PC-3 (cell line): Measurements from ENCODE around the gene SNX9. TPM values are rescaled to one million over a fixed set of nuclear protein-coding genes. Genes with fewer than 3 reads are reported as not detected.

Source experiments
- ATAC-seq: fragments of 200-7000 bp; cut with Tn5 transposase; 2 replicates; pipeline ENCODE4 v1.9.1; 2020; ENCODE audit warnings: mild to moderate bottlenecking, moderate library complexity
- BruUV-seq: library from RNA; stranded (reverse); fragments of 400-500 nt; replicated peaks from 2 replicates; lab custom pipeline; 2021; lab: Mats Ljungman, UMichigan
- CTCF ChIA-PET: fragments of 300-600 bp; sonication (Branson Sonifier 250); formaldehyde crosslinking; loops from one replicate; lab custom pipeline; 2022; ENCODE audit warnings: antibody characterized with exemption; lab: Charles Lee
- POLR2A ChIA-PET: fragments of 300-600 bp; sonication (Branson Sonifier 250); formaldehyde crosslinking; loops from one replicate; lab custom pipeline; 2022; ENCODE audit warnings: antibody characterized with exemption; ENCODE audit not compliant: unreplicated experiment; lab: Charles Lee
- DNase-seq: peaks from one replicate; pipeline ENCODE4 v3.0.0-alpha.2; 2015
- H2AFZ ChIP-seq: fragments of 300-600 bp; sonication (generic); 2 replicates; pipeline ENCODE4 v1.6.0; 2016; ENCODE audit warnings: antibody characterized with exemption, low read length
- H3F3A ChIP-seq: fragments of 300-600 bp; sonication (generic); one replicate; pipeline ENCODE4 v1.6.0; 2017; ENCODE audit warnings: antibody characterized with exemption, low read length, control low read depth, mild to moderate bottlenecking; ENCODE audit not compliant: unreplicated experiment
- H3K27ac ChIP-seq: fragments of 300-600 bp; sonication (generic); 2 replicates; pipeline ENCODE4 v1.5.1; 2016; ENCODE audit warnings: mild to moderate bottlenecking, low read length
- H3K27me3 ChIP-seq: fragments of 300-600 bp; sonication (generic); 2 replicates; pipeline ENCODE4 v1.6.1; 2016; ENCODE audit warnings: low read length, mixed read lengths
- H3K36me3 ChIP-seq: fragments of 300-600 bp; sonication (generic); 2 replicates; pipeline ENCODE4 v1.6.1; 2016; ENCODE audit warnings: low read depth, mixed run types, low read length, mixed read lengths
- H3K4me1 ChIP-seq: fragments of 300-600 bp; sonication (generic); 2 replicates; pipeline ENCODE4 v1.5.1; 2016; ENCODE audit warnings: low read length; ENCODE audit not compliant: insufficient read depth
- H3K4me2 ChIP-seq: fragments of 300-600 bp; sonication (generic); 2 replicates; pipeline ENCODE4 v1.6.0; 2016; ENCODE audit warnings: low read length
- H3K4me3 ChIP-seq: fragments of 300-600 bp; sonication (generic); 2 replicates; pipeline ENCODE4 v1.5.1; 2016; ENCODE audit warnings: mild to moderate bottlenecking, low read length, mixed read lengths
- H3K79me2 ChIP-seq: fragments of 300-600 bp; sonication (generic); 2 replicates; pipeline ENCODE4 v1.6.1; 2017; ENCODE audit warnings: low read length, mixed read lengths
- H3K9ac ChIP-seq: fragments of 300-600 bp; sonication (generic); 2 replicates; pipeline ENCODE4 v1.6.0; 2016; ENCODE audit warnings: mild to moderate bottlenecking, low read length
- H3K9me2 ChIP-seq: fragments of 300-600 bp; sonication (generic); replicated peaks from 2 replicates; pipeline ENCODE4 v1.6.1; 2016; ENCODE audit warnings: mixed run types, low read length, mixed read lengths
- H3K9me3 ChIP-seq: fragments of 300-600 bp; sonication (generic); 2 replicates; pipeline ENCODE4 v1.6.1; 2016; ENCODE audit warnings: low read length, mixed read lengths
- H4K20me1 ChIP-seq: fragments of 300-600 bp; sonication (generic); 2 replicates; pipeline ENCODE4 v1.6.1; 2016; ENCODE audit warnings: low read length, mixed read lengths
- EZH2 ChIP-seq: fragments of 300-600 bp; sonication (generic); IDR thresholded peaks from one replicate; pipeline ENCODE4 v1.6.1; 2017; ENCODE audit warnings: antibody characterized with exemption, mild to moderate bottlenecking, low read length; ENCODE audit not compliant: unreplicated experiment
- EZH2phosphoT487 ChIP-seq: fragments of 300-600 bp; sonication (generic); IDR thresholded peaks from 2 replicates; pipeline ENCODE4 v1.6.1; 2018; ENCODE audit warnings: mild to moderate bottlenecking, antibody characterized with exemption, low read length, borderline replicate concordance
- intact Hi-C: fragments of 100-400 bp; cut with micrococcal nuclease; formaldehyde crosslinking; loops from 2 replicates; pipeline ENCODE4 v1.9.0; 2023
- total RNA-seq: library from RNA; depleted of rRNA; stranded (reverse); fragments of >200 nt; gene quantifications from 2 replicates; pipeline ENCODE4 v1.2.3, GENCODE V29; 2014
- TF ChIP-seq, protein P1 (sequence below): fragments of 300-600 bp; sonication (generic); conservative IDR thresholded peaks from 2 replicates; pipeline ENCODE4 v1.5.1; 2017; ENCODE audit warnings: antibody characterized with exemption, low read depth, mild to moderate bottlenecking, low read length

The SNX9 gene
- total RNA-seq, 1 experiment from 2014 or later: 18.0 TPM

DNA sequence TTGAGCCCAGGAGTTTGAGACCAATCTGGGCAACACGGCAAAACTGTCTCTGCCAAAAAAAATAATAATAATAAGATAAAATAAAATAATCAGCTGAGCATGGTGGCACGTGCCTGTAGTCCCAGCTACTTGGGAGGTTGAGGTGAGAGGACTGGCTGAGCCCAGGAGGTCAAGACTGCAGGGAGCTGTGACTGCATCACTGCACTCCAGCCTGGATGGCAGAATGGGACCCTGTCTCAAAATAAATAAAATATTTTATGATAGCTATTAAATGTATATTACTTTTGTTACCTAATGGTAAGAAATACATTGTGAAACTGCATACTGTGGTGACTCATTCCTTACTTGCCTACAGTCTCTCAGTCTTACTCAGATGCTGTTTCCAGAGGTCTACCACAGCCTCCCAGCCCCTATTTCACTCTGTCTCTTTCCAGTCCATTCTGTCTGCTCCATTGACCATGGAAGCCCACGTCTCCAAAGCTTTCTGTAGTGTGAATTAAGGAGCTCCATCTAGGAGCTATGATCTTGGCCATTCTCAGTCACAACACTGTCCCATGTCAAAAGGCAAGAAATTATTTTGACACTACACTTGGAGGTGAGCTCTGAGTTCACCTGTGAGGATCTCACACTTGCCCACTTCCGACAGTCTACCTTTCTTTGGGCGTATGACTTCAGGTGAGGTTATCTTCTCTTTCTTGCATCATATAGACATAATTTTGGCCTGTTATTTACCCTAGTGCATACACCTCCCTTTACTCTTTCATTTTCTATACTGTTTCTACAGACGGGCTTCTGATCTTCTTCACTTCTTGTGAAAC lies 22.4 kb upstream of the SNX9 start:
- Histone ChIP-seq H3K27ac (no peak overlapping the region), H3K4me3 (no peak overlapping the region), H3K9me2 (no peaks in the 10 kb centered on the region), H2AFZ (no peak overlapping the region), H3F3A (no peaks in the 10 kb centered on the region), H3K4me2 (no peak overlapping the region), H3K36me3 (no peaks in the 10 kb centered on the region), H3K27me3 (no peaks in the 10 kb centered on the region), H3K9me3 (no peaks in the 10 kb centered on the region), H3K9ac (no peak overlapping the region), H3K79me2 (no peaks in the 10 kb centered on the region), H3K4me1 (peaks cover 5% of the 10 kb centered on the region), H4K20me1 (no peaks in the 10 kb centered on the region)
- no TSS peak for BruUV-seq
- CTCF ChIA-PET: no interaction called here
- ATAC-seq (peak; percentile 96), DNase-seq (peak; percentile 57)
- no peak for TF ChIP-seq EZH2phosphoT487
- TF ChIP-seq, protein P1, sequence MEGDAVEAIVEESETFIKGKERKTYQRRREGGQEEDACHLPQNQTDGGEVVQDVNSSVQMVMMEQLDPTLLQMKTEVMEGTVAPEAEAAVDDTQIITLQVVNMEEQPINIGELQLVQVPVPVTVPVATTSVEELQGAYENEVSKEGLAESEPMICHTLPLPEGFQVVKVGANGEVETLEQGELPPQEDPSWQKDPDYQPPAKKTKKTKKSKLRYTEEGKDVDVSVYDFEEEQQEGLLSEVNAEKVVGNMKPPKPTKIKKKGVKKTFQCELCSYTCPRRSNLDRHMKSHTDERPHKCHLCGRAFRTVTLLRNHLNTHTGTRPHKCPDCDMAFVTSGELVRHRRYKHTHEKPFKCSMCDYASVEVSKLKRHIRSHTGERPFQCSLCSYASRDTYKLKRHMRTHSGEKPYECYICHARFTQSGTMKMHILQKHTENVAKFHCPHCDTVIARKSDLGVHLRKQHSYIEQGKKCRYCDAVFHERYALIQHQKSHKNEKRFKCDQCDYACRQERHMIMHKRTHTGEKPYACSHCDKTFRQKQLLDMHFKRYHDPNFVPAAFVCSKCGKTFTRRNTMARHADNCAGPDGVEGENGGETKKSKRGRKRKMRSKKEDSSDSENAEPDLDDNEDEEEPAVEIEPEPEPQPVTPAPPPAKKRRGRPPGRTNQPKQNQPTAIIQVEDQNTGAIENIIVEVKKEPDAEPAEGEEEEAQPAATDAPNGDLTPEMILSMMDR: no peak
- no peak for TF ChIP-seq EZH2
- POLR2A ChIA-PET: interaction anchor here (0.6 kb wide), 1 partner anchor 30 kb away, joined by 4 read pairs; no protein-coding TSS in a partner anchor
- intact Hi-C loops: no loop called here

DNA sequence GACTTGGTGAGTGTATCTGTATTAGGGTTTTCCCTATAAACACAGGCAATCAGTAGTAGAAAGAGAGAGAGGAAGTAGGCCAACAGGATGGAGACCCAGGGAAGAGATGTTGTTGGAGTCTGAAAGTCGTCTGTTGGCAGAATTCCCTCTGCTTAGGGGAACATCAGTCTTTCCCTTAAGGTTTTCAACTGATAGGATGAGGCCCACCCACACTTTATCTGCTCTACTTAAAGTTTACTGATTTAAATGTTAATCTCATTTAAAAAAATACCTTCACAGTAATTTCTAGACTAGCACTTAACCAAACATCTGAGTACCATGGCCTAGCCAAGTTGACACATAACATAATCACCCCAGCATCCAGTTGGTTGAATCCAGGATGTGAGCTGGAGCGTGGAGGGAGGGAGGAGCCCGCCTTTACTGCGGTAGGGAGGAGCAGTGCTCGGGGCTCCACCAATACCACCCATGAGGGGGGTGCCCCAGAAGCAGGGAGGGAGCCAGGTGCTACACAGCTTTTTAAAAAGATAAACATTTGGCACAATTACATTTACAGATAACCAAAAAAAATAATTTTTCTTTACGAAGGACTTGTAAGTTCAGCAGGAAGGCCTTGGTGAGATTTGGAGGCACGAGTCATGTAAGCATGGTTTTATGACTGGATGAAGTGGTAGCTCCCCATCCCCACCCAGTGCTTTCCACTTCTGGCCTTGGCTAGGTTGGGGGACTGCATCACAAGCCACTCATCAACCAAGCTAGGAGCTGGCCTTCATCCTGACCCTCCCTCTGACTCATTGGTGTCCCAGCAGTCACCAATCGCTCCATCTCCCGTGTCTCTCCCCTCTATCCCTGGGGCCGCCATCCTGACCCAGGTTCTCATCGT lies 18.4 kb upstream of the SNX9 start:
- H3K27me3 ChIP-seq: no peaks in the 10 kb centered on the region
- H3K36me3 ChIP-seq: no peaks in the 10 kb centered on the region
- H3K79me2 ChIP-seq: no peaks in the 10 kb centered on the region
- H4K20me1 ChIP-seq: no peaks in the 10 kb centered on the region
- no peak for TF ChIP-seq EZH2
- no peak for TF ChIP-seq EZH2phosphoT487
- TF ChIP-seq, protein P1: no peak
- intact Hi-C loops: no loop called here
- no TSS peak for BruUV-seq
- ChIA-PET CTCF (no interaction called here), POLR2A (no interaction called here)
- no peaks in the 10 kb centered on the region for H3K9me3 ChIP-seq
- H3K4me1 ChIP-seq: peaks cover 5% of the 10 kb centered on the region
- no peak for DNase-seq
- H3K9ac ChIP-seq: no peak overlapping the region
- H3F3A ChIP-seq: no peaks in the 10 kb centered on the region
- ATAC-seq: no peak
- no peaks in the 10 kb centered on the region for H3K9me2 ChIP-seq
- H3K4me3 ChIP-seq: no peak overlapping the region
- H3K4me2 ChIP-seq: no peak overlapping the region
- H2AFZ ChIP-seq: no peak overlapping the region
- H3K27ac ChIP-seq: no peak overlapping the region
